ENCODE measurements around the gene ZNF524. TPM values are rescaled to one million over a fixed set of nuclear protein-coding genes. Genes with fewer than 3 reads are reported as not detected.

The ZNF524 gene
- total RNA-seq, 1 donor from 2014 or later = 2.9 TPM

DNA sequence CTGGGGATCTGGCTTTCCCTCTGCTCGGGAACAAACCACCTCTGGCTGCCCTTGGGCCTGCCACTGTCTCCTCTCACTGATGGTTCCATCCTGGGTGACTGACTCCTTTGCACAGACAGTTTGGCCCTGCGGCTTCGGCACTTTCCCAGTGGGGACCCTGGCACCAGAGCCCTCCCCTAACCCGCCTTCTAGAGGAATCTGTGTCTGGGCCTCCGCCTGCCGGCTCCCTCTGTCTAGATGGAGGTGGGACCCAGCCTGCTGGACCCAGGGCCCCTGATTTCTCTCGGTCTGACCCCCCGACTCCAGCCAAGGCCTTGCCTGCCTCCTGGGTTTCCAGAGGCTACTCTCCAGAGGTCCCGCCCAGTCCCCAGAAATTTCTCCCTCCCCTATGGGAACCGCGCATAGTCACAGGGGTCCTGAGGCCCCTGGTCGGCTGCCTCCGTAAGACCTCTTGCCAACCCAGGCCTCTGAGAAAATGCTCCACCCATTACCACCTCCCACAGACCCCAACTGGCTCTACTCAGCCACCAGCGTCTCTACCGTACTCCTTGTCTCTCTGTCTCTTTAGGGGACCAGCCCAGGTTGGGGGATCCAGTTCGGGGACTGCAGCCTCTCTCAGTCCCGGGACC lies 50.6 kb downstream of the ZNF524 start:
- DNase-seq (ENCODE audit: low spot score in 2 of 2) (no peak), FAIRE-seq (no peak)

- no peak for DNase-seq (ENCODE audit: low spot score in 2 of 2)
- no peak for FAIRE-seq
These were observed 51.1 kb downstream of the ZNF524 start for GRCh38 chr19:55651236-55651635.

- FAIRE-seq (no peak), DNase-seq (ENCODE audit: low spot score in 2 of 2) (no peak)
These were observed 52.4 kb downstream of the ZNF524 start for GRCh38 chr19:55652311-55653128.

Other genes with a start within 250 kb of the ZNF524 start
- under 0.01 TPM for gene COX6B2, start 245.6 kb upstream of the ZNF524 start, total RNA-seq
- not detected for gene GARIN5B, start 237.0 kb upstream of the ZNF524 start, total RNA-seq
- 0.41 TPM for gene IL11, start 229.8 kb upstream of the ZNF524 start, total RNA-seq
- gene TMEM190, start 223.5 kb upstream of the ZNF524 start, total RNA-seq = not detected
- gene TMEM238, start 216.0 kb upstream of the ZNF524 start, total RNA-seq = 0.41 TPM
- gene RPL28, start 214.4 kb upstream of the ZNF524 start, total RNA-seq = 112 TPM
- gene UBE2S, start 192.5 kb upstream of the ZNF524 start, total RNA-seq = 28.9 TPM
- 4.5 TPM for gene SHISA7, start 157.0 kb upstream of the ZNF524 start, total RNA-seq
- gene ISOC2, start 138.6 kb upstream of the ZNF524 start, total RNA-seq = 12.2 TPM
- not detected for gene C19orf85, start 135.5 kb upstream of the ZNF524 start, total RNA-seq
- 0.41 TPM for gene ZNF628, start 123.7 kb upstream of the ZNF524 start, total RNA-seq
- gene NAT14, start 115.1 kb upstream of the ZNF524 start, total RNA-seq = 18.8 TPM
- gene SSC5D, start 111.9 kb upstream of the ZNF524 start, total RNA-seq = under 0.01 TPM
- gene SBK2, start 63.2 kb upstream of the ZNF524 start, total RNA-seq = 0.41 TPM
- gene SBK3, start 54.7 kb upstream of the ZNF524 start, total RNA-seq = not detected
- 3.7 TPM for gene ZNF579, start 19.4 kb upstream of the ZNF524 start, total RNA-seq
- 3.3 TPM for gene FIZ1, start 771 bp upstream of the ZNF524 start, total RNA-seq
- 1.2 TPM for gene ZNF865, start 5.4 kb downstream of the ZNF524 start, total RNA-seq
- 4.5 TPM for gene ZNF784, start 24.3 kb downstream of the ZNF524 start, total RNA-seq
- gene ZNF580, start 40.7 kb downstream of the ZNF524 start, total RNA-seq = 2.4 TPM
- 6.5 TPM for gene ZNF581, start 43.4 kb downstream of the ZNF524 start, total RNA-seq
- 9.4 TPM for gene CCDC106, start 47.9 kb downstream of the ZNF524 start, total RNA-seq
- gene U2AF2, start 54.7 kb downstream of the ZNF524 start, total RNA-seq = 70.1 TPM
- 16.7 TPM for gene EPN1, start 74.9 kb downstream of the ZNF524 start, total RNA-seq
- not detected for gene NLRP9, start 138.1 kb downstream of the ZNF524 start, total RNA-seq
- not detected for gene RFPL4A, start 158.8 kb downstream of the ZNF524 start, total RNA-seq
- gene RFPL4AL1, start 168.8 kb downstream of the ZNF524 start, total RNA-seq = not detected
- not detected for gene NLRP11, start 231.7 kb downstream of the ZNF524 start, total RNA-seq
- not detected for gene NLRP4, start 236.3 kb downstream of the ZNF524 start, total RNA-seq

All from frontal cortex (tissue), 4 donors.